MCF 10A (cell line): ENCODE results near the gene CAMTA1. TPM values are rescaled to one million over a fixed set of nuclear protein-coding genes. Genes with fewer than 3 reads are reported as not detected.

ENCODE experiments used
- BruUV-seq: library from RNA; stranded (reverse); fragments of 400-500 nt; replicated peaks from 2 replicates; lab custom pipeline; 2021; lab: Mats Ljungman, UMichigan
- CTCF ChIA-PET: fragments of 300-600 bp; sonication (Branson Sonifier 250); formaldehyde crosslinking; extraction: SDS; loops from one replicate; lab custom pipeline; 2021; ENCODE audit warnings: antibody characterized with exemption, inconsistent platforms; lab: Yijun Ruan, JAX
- POLR2A ChIA-PET: fragments of 300-600, 350-650 bp; sonication (Branson Sonifier 250); formaldehyde crosslinking; extraction: SDS; loops from one replicate; lab custom pipeline; 2020; ENCODE audit warnings: antibody characterized with exemption, inconsistent platforms; lab: Yijun Ruan, JAX
- DNase-seq: peaks from one replicate; pipeline ENCODE4 v3.0.0-alpha.2; 2018; ENCODE audit not compliant: unreplicated experiment
- H3K27ac Mint-ChIP-seq: one replicate; pipeline ENCODE4 v1.8.0; 2022; ENCODE audit warnings: mild to moderate bottlenecking, low read depth, mixed read lengths; ENCODE audit not compliant: unreplicated experiment
- H3K27me3 Mint-ChIP-seq: one replicate; pipeline ENCODE4 v1.8.0; 2022; ENCODE audit warnings: mixed read lengths; ENCODE audit not compliant: insufficient read depth, unreplicated experiment
- H3K36me3 Mint-ChIP-seq: one replicate; pipeline ENCODE4 v1.8.0; 2022; ENCODE audit warnings: mild to moderate bottlenecking, moderate library complexity, mixed read lengths; ENCODE audit not compliant: insufficient read depth, unreplicated experiment
- H3K4me1 Mint-ChIP-seq: one replicate; pipeline ENCODE4 v1.8.0; 2022; ENCODE audit warnings: mixed read lengths; ENCODE audit not compliant: insufficient read depth, unreplicated experiment
- H3K4me3 Mint-ChIP-seq: one replicate; pipeline ENCODE4 v1.8.0; 2022; ENCODE audit warnings: mild to moderate bottlenecking, moderate library complexity, mixed read lengths; ENCODE audit not compliant: unreplicated experiment
- H3K9me3 Mint-ChIP-seq: one replicate; pipeline ENCODE4 v1.8.0; 2022; ENCODE audit warnings: mixed read lengths; ENCODE audit not compliant: unreplicated experiment
- intact Hi-C: fragments of 100-400 bp; cut with micrococcal nuclease; formaldehyde crosslinking; loops from 2 replicates; pipeline ENCODE4 v1.14.1; 2022
- total RNA-seq: library from RNA; stranded (reverse); gene quantifications from 2 replicates; pipeline ENCODE4 v1.2.3, GENCODE V29; 2022
- TF ChIP-seq, protein P1 (sequence below): fragments of 200-600 bp; IDR thresholded peaks from one replicate; pipeline ENCODE4 v1.8.0; 2022; ENCODE audit warnings: antibody characterized with exemption, mild to moderate bottlenecking; ENCODE audit not compliant: unreplicated experiment

The CAMTA1 gene
- total RNA-seq, 1 experiment from 2014 or later, result 74.1 TPM

DNA sequence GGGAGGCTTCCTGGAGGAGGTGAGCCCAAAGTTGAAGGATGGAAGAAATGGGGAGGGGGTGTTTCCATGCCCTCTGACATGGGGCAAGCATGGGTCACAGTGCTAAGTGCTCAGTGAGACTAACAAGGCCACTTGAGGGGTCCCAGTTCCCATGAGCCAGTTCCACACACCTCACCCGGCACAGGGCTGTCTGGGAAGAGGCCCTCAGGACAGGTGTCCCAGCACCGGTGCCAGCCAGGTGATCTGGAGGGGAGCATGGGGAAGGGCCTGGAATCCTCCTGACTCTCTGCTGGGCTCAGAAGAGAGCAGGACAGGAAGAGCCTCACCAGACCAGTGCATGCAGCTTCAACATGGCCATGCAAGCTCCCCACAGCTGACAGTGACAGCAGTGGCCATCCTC, 691.1 kb downstream of the CAMTA1 start:
- BruUV-seq, result no TSS peak
- H3K4me3 Mint-ChIP-seq, result no peak overlapping the region
- H3K27me3 Mint-ChIP-seq, result no peaks in the 10 kb centered on the region
- H3K36me3 Mint-ChIP-seq, result peaks cover 5% of the 10 kb centered on the region
- no peaks in the 10 kb centered on the region for H3K4me1 Mint-ChIP-seq
- no peak overlapping the region for H3K27ac Mint-ChIP-seq
- intact Hi-C loops, result no loop called here
- ChIA-PET CTCF (no interaction called here), POLR2A (no interaction called here)
- H3K9me3 Mint-ChIP-seq, result no peaks in the 10 kb centered on the region
- DNase-seq, result no peak
- TF ChIP-seq, protein P1, sequence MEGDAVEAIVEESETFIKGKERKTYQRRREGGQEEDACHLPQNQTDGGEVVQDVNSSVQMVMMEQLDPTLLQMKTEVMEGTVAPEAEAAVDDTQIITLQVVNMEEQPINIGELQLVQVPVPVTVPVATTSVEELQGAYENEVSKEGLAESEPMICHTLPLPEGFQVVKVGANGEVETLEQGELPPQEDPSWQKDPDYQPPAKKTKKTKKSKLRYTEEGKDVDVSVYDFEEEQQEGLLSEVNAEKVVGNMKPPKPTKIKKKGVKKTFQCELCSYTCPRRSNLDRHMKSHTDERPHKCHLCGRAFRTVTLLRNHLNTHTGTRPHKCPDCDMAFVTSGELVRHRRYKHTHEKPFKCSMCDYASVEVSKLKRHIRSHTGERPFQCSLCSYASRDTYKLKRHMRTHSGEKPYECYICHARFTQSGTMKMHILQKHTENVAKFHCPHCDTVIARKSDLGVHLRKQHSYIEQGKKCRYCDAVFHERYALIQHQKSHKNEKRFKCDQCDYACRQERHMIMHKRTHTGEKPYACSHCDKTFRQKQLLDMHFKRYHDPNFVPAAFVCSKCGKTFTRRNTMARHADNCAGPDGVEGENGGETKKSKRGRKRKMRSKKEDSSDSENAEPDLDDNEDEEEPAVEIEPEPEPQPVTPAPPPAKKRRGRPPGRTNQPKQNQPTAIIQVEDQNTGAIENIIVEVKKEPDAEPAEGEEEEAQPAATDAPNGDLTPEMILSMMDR, result no peak

DNA sequence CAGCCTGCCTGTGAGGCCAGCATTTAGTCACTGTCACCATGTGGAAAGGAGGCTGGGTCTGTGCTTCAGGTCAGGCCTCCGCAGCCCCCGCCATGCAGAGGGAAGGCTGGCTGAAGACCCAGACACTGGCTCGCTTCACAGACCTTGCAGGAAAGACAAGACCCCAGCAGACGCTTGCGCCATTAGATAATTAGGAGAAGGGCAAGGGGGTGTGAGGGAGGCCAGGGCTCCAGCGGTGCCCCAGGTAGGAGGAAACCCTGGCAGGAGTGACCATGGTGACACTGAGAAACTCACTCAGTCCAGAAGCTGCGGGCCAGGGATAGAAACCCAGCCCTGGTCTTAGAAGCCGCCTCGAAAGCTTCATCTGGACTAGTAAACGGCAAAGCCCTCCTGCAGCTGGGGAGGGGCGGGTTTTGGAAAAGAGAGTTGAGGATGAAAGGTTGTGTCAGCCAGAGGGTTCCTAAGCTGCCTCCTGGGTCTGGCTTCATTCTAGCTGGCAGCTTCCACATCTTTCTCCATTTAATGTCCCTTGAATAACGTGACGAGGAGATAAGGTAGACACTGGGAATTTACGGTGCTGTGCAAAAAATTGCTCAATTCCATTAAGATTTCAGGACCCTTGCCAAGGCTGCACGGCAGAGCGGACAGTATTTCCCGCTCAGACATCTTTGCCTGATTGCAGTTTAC, 691.8 kb downstream of the CAMTA1 start:
- H3K9me3 Mint-ChIP-seq, result no peaks in the 10 kb centered on the region
- intact Hi-C loops, result no loop called here
- H3K4me1 Mint-ChIP-seq, result no peaks in the 10 kb centered on the region
- TF ChIP-seq, protein P1, result no peak
- ChIA-PET CTCF (no interaction called here), POLR2A (no interaction called here)
- no peak overlapping the region for H3K27ac Mint-ChIP-seq
- peaks cover 5% of the 10 kb centered on the region for H3K36me3 Mint-ChIP-seq
- no peak for DNase-seq
- BruUV-seq, result no TSS peak
- no peak overlapping the region for H3K4me3 Mint-ChIP-seq
- no peaks in the 10 kb centered on the region for H3K27me3 Mint-ChIP-seq

DNA sequence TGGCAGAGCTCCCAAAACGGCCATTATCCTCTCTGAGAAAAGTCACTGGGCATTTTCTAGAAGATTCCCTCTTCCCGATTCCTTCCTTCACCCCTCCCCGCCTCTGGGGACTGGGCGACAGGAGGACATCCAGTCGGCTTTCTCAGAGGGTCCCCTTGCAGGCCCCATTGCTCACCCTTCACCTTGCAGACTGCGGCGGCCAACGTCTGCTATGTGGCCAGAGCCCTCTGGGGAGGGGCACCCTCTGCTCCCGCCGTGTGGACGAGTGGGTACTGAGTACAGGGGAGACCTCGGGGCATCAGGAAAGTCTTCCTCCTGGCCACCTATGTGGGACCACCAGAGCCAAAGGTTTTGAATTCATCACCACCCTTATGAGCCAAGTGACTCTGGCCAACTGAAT, 692.3 kb downstream of the CAMTA1 start:
- BruUV-seq, result no TSS peak
- Mint-ChIP-seq H3K27me3 (no peaks in the 10 kb centered on the region), H3K4me1 (no peaks in the 10 kb centered on the region), H3K4me3 (no peak overlapping the region), H3K27ac (no peak overlapping the region), H3K9me3 (no peaks in the 10 kb centered on the region), H3K36me3 (peaks cover 5% of the 10 kb centered on the region)
- ChIA-PET POLR2A (no interaction called here), CTCF (no interaction called here)
- TF ChIP-seq, protein P1, result no peak
- no peak for DNase-seq
- intact Hi-C loops, result no loop called here

DNA sequence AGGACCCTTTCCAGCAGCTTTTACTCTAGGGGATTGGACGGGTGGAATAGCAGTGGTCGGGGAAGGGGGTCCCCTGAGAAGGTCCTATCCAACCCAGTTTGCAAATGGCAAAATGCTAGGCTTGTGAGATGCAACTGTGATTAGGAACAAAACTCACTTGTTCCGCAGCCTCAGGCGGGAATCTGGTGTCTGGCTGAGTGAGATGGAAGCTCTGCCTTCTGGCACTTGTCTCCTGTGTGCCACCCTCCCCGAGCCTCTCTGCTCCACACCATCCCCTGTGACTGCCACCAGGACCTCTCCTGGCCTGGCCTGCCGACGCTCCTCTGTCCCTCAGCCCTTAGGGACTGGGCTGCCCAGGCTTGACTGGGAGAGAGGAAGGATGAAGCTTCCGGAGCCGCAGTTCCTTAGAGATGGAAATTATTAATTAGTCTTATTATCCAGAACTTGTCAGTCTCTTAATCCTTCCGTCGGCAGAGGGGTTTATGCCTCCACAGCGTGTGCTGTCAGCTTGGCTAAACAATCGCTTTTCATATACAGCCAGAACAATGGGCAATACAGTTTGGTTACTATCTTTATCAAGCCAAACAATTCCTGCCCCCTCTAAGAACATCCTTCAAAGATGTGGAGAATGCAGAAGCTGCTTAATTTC, 693.0 kb downstream of the CAMTA1 start:
- no peak for DNase-seq
- H3K27ac Mint-ChIP-seq, result peak overlapping the region; percentile 21
- intact Hi-C loops, result no loop called here
- no TSS peak for BruUV-seq
- no peaks in the 10 kb centered on the region for H3K27me3 Mint-ChIP-seq
- H3K9me3 Mint-ChIP-seq, result no peaks in the 10 kb centered on the region
- no peak overlapping the region for H3K4me3 Mint-ChIP-seq
- TF ChIP-seq, protein P1, result no peak
- CTCF ChIA-PET, result no interaction called here
- peaks cover 5% of the 10 kb centered on the region for H3K36me3 Mint-ChIP-seq
- POLR2A ChIA-PET, result interaction anchor here (1.2 kb wide), 1 partner anchor 11 kb away, joined by 4 read pairs; no protein-coding TSS in a partner anchor
- no peaks in the 10 kb centered on the region for H3K4me1 Mint-ChIP-seq
